HL-60 (cell line): ENCODE measurements around the gene COL7A1.

Experiments used
- DNase-seq, 2 experiments: peaks; one replicate each; pipeline ENCODE4 v3.0.0-alpha.2; 2010 to 2020; ENCODE audit warnings: low read depth in 1 of 2, low spot score in 1 of 2
- H3K27ac ChIP-seq: fragments of 250-450 bp; sonication (Bioruptor Pico); replicated peaks from 2 replicates; pipeline ENCODE4 v1.5.1; 2020; ENCODE audit warnings: mild to moderate bottlenecking, moderate library complexity
- H3K27me3 ChIP-seq: fragments of 250-450 bp; sonication (Bioruptor Pico); 2 replicates; pipeline ENCODE4 v1.5.1; 2021; ENCODE audit warnings: mild to moderate bottlenecking, moderate library complexity; ENCODE audit not compliant: insufficient read depth, poor library complexity, severe bottlenecking
- H3K4me3 ChIP-seq: replicated peaks from 2 replicates; pipeline ENCODE4 v1.5.1; 2011; ENCODE audit warnings: mild to moderate bottlenecking, control low read depth, low read length; ENCODE audit not compliant: insufficient read depth
- GABPA ChIP-seq: IDR thresholded peaks from 2 replicates; pipeline ENCODE4 v1.6.1; 2012; ENCODE audit warnings: low read depth
- POLR2AphosphoS5 ChIP-seq: IDR thresholded peaks from 2 replicates; pipeline ENCODE4 v1.6.1; 2012; ENCODE audit warnings: low read depth
- SPI1 ChIP-seq: IDR thresholded peaks from 2 replicates; pipeline ENCODE4 v1.6.1; 2012; ENCODE audit warnings: low read depth, mild to moderate bottlenecking, borderline replicate concordance
- TF ChIP-seq, protein P1 (sequence below): IDR thresholded peaks from 2 replicates; pipeline ENCODE4 v1.6.1; 2012; ENCODE audit warnings: low read depth; ENCODE audit not compliant: insufficient replicate concordance
- TF ChIP-seq, protein P2 (sequence below): IDR thresholded peaks from one replicate; pipeline ENCODE4 v1.5.1; 2011; ENCODE audit warnings: low read length, control low read depth, inconsistent platforms; ENCODE audit not compliant: insufficient read depth

Gene COL7A1

DNA sequence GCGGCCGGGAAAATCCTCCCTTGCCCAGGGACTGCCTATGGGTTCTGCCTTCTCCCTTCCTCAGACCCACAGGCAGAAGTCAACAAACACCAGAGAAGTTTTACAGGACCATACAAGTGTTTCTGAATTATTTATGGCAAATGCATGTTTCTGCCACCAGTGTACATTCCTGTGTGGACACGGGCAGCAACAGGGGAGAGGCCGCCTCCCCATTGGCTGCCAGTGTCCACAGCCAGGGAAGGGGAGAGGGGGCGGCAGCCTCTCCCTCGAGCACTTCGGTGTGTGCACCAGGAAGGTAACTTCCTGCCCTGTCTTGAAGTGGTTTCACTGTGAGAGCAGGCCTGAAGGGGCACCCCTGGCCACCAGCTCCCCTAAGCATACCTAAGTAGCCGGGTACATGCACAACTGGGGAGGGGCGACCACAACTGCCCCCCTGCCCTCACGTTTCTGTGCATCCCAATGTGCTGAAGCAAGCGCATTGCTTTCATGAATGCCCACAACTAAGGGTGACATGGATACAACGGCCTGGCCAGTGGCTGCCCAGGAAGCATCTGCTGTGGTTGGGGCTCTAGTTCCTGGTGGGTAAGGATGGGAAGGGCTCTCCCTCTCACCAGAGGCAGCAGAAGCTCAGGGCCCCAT is 76.4 kb downstream of the COL7A1 start:
- DNase-seq: no peak
- Histone ChIP-seq H3K27ac (no peak overlapping the region), H3K4me3 (no peak overlapping the region), H3K27me3 (no peaks in the 10 kb centered on the region)
- TF ChIP-seq, protein P1, sequence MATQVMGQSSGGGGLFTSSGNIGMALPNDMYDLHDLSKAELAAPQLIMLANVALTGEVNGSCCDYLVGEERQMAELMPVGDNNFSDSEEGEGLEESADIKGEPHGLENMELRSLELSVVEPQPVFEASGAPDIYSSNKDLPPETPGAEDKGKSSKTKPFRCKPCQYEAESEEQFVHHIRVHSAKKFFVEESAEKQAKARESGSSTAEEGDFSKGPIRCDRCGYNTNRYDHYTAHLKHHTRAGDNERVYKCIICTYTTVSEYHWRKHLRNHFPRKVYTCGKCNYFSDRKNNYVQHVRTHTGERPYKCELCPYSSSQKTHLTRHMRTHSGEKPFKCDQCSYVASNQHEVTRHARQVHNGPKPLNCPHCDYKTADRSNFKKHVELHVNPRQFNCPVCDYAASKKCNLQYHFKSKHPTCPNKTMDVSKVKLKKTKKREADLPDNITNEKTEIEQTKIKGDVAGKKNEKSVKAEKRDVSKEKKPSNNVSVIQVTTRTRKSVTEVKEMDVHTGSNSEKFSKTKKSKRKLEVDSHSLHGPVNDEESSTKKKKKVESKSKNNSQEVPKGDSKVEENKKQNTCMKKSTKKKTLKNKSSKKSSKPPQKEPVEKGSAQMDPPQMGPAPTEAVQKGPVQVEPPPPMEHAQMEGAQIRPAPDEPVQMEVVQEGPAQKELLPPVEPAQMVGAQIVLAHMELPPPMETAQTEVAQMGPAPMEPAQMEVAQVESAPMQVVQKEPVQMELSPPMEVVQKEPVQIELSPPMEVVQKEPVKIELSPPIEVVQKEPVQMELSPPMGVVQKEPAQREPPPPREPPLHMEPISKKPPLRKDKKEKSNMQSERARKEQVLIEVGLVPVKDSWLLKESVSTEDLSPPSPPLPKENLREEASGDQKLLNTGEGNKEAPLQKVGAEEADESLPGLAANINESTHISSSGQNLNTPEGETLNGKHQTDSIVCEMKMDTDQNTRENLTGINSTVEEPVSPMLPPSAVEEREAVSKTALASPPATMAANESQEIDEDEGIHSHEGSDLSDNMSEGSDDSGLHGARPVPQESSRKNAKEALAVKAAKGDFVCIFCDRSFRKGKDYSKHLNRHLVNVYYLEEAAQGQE: no peak
- no peak for TF ChIP-seq SPI1
- TF ChIP-seq POLR2AphosphoS5: no peak
- TF ChIP-seq GABPA: no peak
- TF ChIP-seq, protein P2, sequence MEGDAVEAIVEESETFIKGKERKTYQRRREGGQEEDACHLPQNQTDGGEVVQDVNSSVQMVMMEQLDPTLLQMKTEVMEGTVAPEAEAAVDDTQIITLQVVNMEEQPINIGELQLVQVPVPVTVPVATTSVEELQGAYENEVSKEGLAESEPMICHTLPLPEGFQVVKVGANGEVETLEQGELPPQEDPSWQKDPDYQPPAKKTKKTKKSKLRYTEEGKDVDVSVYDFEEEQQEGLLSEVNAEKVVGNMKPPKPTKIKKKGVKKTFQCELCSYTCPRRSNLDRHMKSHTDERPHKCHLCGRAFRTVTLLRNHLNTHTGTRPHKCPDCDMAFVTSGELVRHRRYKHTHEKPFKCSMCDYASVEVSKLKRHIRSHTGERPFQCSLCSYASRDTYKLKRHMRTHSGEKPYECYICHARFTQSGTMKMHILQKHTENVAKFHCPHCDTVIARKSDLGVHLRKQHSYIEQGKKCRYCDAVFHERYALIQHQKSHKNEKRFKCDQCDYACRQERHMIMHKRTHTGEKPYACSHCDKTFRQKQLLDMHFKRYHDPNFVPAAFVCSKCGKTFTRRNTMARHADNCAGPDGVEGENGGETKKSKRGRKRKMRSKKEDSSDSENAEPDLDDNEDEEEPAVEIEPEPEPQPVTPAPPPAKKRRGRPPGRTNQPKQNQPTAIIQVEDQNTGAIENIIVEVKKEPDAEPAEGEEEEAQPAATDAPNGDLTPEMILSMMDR: no peak

DNA sequence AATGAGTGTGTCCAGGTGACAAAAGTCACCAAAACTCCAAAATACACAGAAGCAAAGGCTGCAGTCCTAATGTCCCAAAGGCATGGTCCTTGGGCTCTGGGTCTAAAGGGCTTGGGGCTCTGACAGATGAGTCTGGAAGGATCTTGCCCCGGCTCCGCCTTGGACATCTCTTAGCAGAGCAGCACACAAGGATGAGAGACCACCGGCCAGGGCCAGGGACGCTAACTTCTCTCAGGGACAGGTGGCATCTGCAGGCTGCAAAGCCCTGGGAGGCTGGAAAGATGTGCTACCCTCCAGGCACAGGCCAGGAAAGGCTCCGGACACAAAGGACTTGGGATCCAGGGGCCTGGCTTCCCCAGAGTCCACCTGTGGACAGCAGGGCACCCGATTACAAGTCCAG is 77.1 kb downstream of the COL7A1 start:
- no peak for TF ChIP-seq SPI1
- TF ChIP-seq, protein P2: no peak
- TF ChIP-seq GABPA: no peak
- no peak for TF ChIP-seq POLR2AphosphoS5
- TF ChIP-seq, protein P1: no peak
- Histone ChIP-seq H3K4me3 (no peak overlapping the region), H3K27me3 (no peaks in the 10 kb centered on the region), H3K27ac (no peak overlapping the region)
- DNase-seq: no peak

- Histone ChIP-seq H3K27me3 (no peaks in the 10 kb centered on the region), H3K4me3 (no peak overlapping the region), H3K27ac (no peak overlapping the region)
- DNase-seq: no peak
- TF ChIP-seq GABPA: no peak
- TF ChIP-seq, protein P1: no peak
- TF ChIP-seq, protein P2: no peak
- TF ChIP-seq POLR2AphosphoS5: no peak
- TF ChIP-seq SPI1: no peak
Observed at GRCh38 chr3:48516571-48516970, 78.6 kb downstream of the COL7A1 start.
